Activated T-helper 1 cell treated with anti-CD3 and anti-CD28 coated beads, Interleukin-12 subunit alpha, Interleukin-12 subunit beta, Interleukin-2, Interleukin-4 antibody, amounts not matched to agents 30 ng/mL and 10 ng/mL and 1 ng/mL, durations not matched to agents 14 hours and 24 hours and 36 hours (primary cell): ENCODE measurements around the gene CSNK2A1. TPM values are rescaled to one million over a fixed set of nuclear protein-coding genes. Genes with fewer than 3 reads are reported as not detected.

Experiments used
- DNase-seq: peaks from one replicate; pipeline ENCODE4 v3.0.0; 2021; ENCODE audit warnings: low spot score
- H3K27ac Mint-ChIP-seq: one replicate; pipeline ENCODE4 v1.8.0; 2021; ENCODE audit warnings: mild to moderate bottlenecking, mixed read lengths
- H3K27me3 Mint-ChIP-seq: one replicate; pipeline ENCODE4 v1.8.0; 2022; ENCODE audit warnings: mild to moderate bottlenecking, moderate library complexity, mixed read lengths; ENCODE audit not compliant: insufficient read depth
- H3K36me3 Mint-ChIP-seq: one replicate; pipeline ENCODE4 v1.8.0; 2021; ENCODE audit warnings: low read depth, mixed read lengths
- H3K4me1 Mint-ChIP-seq: one replicate; pipeline ENCODE4 v1.8.0; 2021; ENCODE audit warnings: low read depth, mixed read lengths
- H3K4me3 Mint-ChIP-seq: one replicate; pipeline ENCODE4 v1.8.0; 2021; ENCODE audit warnings: mild to moderate bottlenecking, moderate library complexity, mixed read lengths
- H3K9me3 Mint-ChIP-seq: one replicate; pipeline ENCODE4 v1.8.0; 2021; ENCODE audit warnings: mixed read lengths
- intact Hi-C: fragments of 100-400 bp; cut with micrococcal nuclease; formaldehyde crosslinking; loops from one replicate; pipeline ENCODE4 v1.15.1; 2024
- total RNA-seq: library from RNA; stranded (reverse); gene quantifications from 2 replicates; pipeline ENCODE4 v1.2.3, GENCODE V29; 2022

Gene CSNK2A1
- total RNA-seq, 1 donor from 2014 or later, result 181 TPM

- intact Hi-C loops, result no loop called here
- DNase-seq, result no peak
- Mint-ChIP-seq H3K27me3 (no peaks in the 10 kb centered on the region), H3K4me1 (peaks cover 76% of the 10 kb centered on the region), H3K4me3 (no peak overlapping the region), H3K27ac (no peak overlapping the region), H3K36me3 (peaks cover 42% of the 10 kb centered on the region), H3K9me3 (peaks cover 18% of the 10 kb centered on the region)
Observed at GRCh38 chr20:539191-539590, 4.4 kb downstream of the CSNK2A1 start.

DNA sequence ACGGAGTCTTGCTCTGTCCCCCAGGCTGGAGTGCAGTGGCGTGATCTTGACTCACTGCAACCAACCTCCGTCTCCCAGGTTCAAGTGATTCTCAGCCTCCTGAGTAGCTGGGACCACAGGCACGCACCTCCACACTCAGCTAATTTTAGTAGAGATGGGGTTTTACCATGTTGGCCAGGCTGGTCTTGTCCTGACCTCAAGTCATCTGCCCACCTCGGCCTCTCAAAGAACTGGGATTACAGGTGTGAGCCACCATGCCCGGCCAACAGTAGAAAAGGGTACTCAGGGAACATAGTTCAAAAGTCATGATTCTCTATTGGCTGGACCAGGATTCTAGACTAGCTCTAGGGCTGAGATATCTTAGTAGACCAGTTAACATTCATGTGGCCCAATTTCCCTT lies 5.6 kb downstream of the CSNK2A1 start:
- Mint-ChIP-seq H3K27ac (no peak overlapping the region), H3K27me3 (no peaks in the 10 kb centered on the region), H3K4me1 (peaks cover 73% of the 10 kb centered on the region), H3K4me3 (no peak overlapping the region), H3K9me3 (peaks cover 13% of the 10 kb centered on the region), H3K36me3 (peaks cover 42% of the 10 kb centered on the region)
- DNase-seq, result no peak
- intact Hi-C loops, result no loop called here

DNA sequence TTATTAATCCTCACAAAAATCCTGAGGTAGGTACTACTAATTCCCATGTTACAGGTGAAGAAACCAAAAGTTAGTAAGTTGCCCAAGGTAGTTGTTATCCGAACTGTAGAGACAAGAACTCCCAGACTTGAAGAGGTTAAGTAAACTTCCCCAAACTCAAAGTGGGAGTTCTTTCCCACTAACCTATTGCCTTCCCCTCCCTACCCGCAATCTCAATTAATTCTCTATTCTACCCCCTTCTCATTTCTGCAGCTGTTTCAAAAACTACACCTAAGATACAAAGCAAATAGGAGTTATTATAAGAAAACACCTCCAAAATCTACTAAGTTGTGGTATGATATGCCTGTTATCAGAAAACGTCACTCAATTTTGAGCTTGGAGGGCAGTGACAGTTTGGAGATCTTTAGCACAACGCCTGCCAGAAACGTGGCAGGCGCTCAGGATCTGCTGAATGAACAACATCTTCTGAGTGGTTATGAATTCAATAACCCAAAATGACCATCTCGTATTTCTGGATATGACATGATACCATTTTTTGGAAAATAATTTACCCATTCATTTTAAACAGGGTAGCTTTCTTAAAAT lies 7.1 kb downstream of the CSNK2A1 start:
- peaks cover 9% of the 10 kb centered on the region for H3K9me3 Mint-ChIP-seq
- no peaks in the 10 kb centered on the region for H3K27me3 Mint-ChIP-seq
- H3K36me3 Mint-ChIP-seq, result peaks cover 37% of the 10 kb centered on the region
- DNase-seq, result no peak
- peaks cover 65% of the 10 kb centered on the region for H3K4me1 Mint-ChIP-seq
- no peak overlapping the region for H3K4me3 Mint-ChIP-seq
- intact Hi-C loops, result no loop called here
- no peak overlapping the region for H3K27ac Mint-ChIP-seq

DNA sequence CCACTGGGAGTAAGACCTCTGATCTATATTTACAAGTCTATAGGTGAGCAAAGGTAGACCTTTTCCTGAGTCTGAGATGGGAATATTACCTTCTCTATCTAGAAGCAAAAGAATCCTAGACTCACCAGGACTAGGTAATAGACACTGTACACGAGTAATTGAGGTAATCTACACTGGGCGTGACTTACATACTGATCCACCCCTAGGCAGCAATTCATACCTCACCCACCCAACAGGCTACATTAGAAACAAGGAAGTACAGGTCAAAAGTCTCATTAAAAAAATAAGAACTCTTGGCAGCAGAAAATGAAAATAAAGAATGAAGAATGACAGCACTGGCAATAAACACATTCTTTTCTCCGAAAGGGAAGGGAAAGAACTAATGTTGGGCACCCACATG lies 7.6 kb downstream of the CSNK2A1 start:
- no peak for DNase-seq
- H3K27ac Mint-ChIP-seq, result no peak overlapping the region
- H3K36me3 Mint-ChIP-seq, result peaks cover 34% of the 10 kb centered on the region
- intact Hi-C loops, result no loop called here
- H3K9me3 Mint-ChIP-seq, result peaks cover 6% of the 10 kb centered on the region
- H3K27me3 Mint-ChIP-seq, result no peaks in the 10 kb centered on the region
- H3K4me3 Mint-ChIP-seq, result no peak overlapping the region
- peaks cover 63% of the 10 kb centered on the region for H3K4me1 Mint-ChIP-seq

GRCh38 chr20:533526-533925 lies 10.1 kb downstream of the CSNK2A1 start:
- Mint-ChIP-seq H3K4me1 (peaks cover 52% of the 10 kb centered on the region), H3K36me3 (peaks cover 25% of the 10 kb centered on the region), H3K4me3 (no peak overlapping the region), H3K27ac (no peak overlapping the region), H3K27me3 (no peaks in the 10 kb centered on the region), H3K9me3 (peaks cover 2% of the 10 kb centered on the region)
- intact Hi-C loops, result no loop called here
- DNase-seq, result no peak

DNA sequence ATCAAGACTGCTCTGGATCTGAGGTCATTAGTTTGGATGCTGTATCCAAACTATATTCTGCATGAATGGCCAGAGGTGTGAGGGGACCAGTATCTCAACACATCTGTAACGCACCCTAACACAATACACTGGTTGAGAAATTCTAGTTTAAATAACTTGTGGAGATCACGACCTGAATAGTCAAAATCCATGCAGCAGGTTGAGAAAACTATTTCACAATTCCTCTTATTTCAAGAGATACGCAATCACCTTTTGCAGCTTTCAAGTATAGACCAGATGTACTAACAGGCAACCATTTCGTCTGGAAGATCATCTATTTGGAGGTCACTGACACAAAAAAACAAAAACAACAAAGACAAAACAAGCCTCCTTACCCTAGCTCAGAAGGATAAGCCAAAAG lies 11.1 kb downstream of the CSNK2A1 start:
- H3K27ac Mint-ChIP-seq, result no peak overlapping the region
- no peak overlapping the region for H3K4me3 Mint-ChIP-seq
- peaks cover 10% of the 10 kb centered on the region for H3K9me3 Mint-ChIP-seq
- H3K4me1 Mint-ChIP-seq, result peaks cover 44% of the 10 kb centered on the region
- intact Hi-C loops, result no loop called here
- DNase-seq, result no peak
- H3K36me3 Mint-ChIP-seq, result peaks cover 31% of the 10 kb centered on the region
- no peaks in the 10 kb centered on the region for H3K27me3 Mint-ChIP-seq

GRCh38 chr20:531608-532007 lies 12.0 kb downstream of the CSNK2A1 start:
- no peak for DNase-seq
- intact Hi-C loops, result no loop called here
- H3K4me3 Mint-ChIP-seq, result no peak overlapping the region
- no peaks in the 10 kb centered on the region for H3K27me3 Mint-ChIP-seq
- peaks cover 19% of the 10 kb centered on the region for H3K9me3 Mint-ChIP-seq
- peaks cover 38% of the 10 kb centered on the region for H3K36me3 Mint-ChIP-seq
- H3K27ac Mint-ChIP-seq, result no peak overlapping the region
- peaks cover 35% of the 10 kb centered on the region for H3K4me1 Mint-ChIP-seq

DNA sequence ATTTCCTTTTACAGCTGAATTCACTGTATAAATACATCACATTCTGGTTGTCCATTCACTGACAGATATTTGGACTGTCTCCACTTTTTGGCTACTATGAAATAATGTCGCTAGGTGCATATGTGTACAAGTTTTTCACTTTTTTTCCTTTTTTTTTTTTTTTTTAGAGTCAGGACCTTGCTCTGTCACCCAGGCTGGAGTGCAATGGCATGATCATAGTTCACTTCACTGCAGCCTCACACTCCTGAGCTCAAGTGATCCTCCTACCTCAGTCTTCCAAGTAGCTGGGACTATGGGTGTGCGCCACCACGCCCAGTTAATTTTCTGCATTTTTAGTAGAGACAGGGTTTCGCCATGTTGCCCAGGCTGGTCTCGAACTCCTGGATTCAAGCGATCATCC lies 13.3 kb downstream of the CSNK2A1 start:
- no peaks in the 10 kb centered on the region for H3K27me3 Mint-ChIP-seq
- no peak overlapping the region for H3K4me3 Mint-ChIP-seq
- no peak overlapping the region for H3K27ac Mint-ChIP-seq
- peaks cover 24% of the 10 kb centered on the region for H3K4me1 Mint-ChIP-seq
- peaks cover 22% of the 10 kb centered on the region for H3K9me3 Mint-ChIP-seq
- peaks cover 42% of the 10 kb centered on the region for H3K36me3 Mint-ChIP-seq
- DNase-seq, result no peak
- intact Hi-C loops, result no loop called here

- H3K4me3 Mint-ChIP-seq, result no peak overlapping the region
- peaks cover 19% of the 10 kb centered on the region for H3K4me1 Mint-ChIP-seq
- H3K27ac Mint-ChIP-seq, result no peak overlapping the region
- peaks cover 42% of the 10 kb centered on the region for H3K36me3 Mint-ChIP-seq
- H3K27me3 Mint-ChIP-seq, result no peaks in the 10 kb centered on the region
- peaks cover 22% of the 10 kb centered on the region for H3K9me3 Mint-ChIP-seq
- no peak for DNase-seq
- intact Hi-C loops, result no loop called here
Observed at GRCh38 chr20:528923-529604, 14.5 kb downstream of the CSNK2A1 start.

DNA sequence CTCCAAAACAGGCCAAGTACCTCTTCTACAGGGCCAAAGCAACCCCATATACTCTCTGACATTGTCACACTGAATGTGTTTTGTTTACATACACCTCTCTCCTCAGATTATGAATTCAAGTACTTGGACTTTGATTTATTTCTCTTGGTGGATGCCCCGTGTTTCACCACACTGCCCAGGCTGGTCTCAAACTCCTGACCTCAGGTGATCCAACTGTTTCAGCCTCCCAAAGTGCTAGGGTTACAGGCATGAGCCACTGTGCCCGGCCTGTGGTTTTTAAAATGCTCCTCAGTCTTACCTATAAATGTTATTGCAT lies 16.1 kb downstream of the CSNK2A1 start:
- Mint-ChIP-seq H3K9me3 (peaks cover 22% of the 10 kb centered on the region), H3K27ac (no peak overlapping the region)
- intact Hi-C loops, result no loop called here

GRCh38 chr20:521860-522259 lies 21.7 kb downstream of the CSNK2A1 start:
- intact Hi-C loops, result no loop called here
- no peak overlapping the region for H3K4me3 Mint-ChIP-seq
- no peak overlapping the region for H3K27ac Mint-ChIP-seq
- peaks cover 59% of the 10 kb centered on the region for H3K36me3 Mint-ChIP-seq
- peaks cover 28% of the 10 kb centered on the region for H3K9me3 Mint-ChIP-seq
- H3K27me3 Mint-ChIP-seq, result no peaks in the 10 kb centered on the region
- H3K4me1 Mint-ChIP-seq, result peaks cover 7% of the 10 kb centered on the region
- no peak for DNase-seq

More for the DNA sequence above, 16.1 kb downstream of the CSNK2A1 start:
- Mint-ChIP-seq H3K27me3 (no peaks in the 10 kb centered on the region), H3K4me3 (no peak overlapping the region), H3K4me1 (peaks cover 11% of the 10 kb centered on the region), H3K36me3 (peaks cover 47% of the 10 kb centered on the region)
- no peak for DNase-seq

DNA sequence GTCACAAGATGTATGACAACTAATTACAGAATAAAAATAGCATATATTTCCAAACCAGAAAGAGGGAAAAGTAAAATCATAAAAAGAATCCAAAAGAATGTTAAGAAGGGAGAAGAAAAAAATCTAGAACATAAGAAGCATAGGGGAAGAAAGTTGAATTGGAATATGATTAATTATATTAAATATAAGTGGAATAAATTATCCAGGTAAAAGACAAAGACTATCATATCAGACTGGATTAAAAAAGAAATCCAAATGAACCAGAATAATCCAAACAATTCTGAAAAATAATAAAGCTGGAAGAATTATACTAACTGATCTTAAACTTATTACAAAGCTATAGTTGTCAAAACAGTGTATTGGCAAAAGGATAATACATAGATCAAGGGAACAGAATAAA lies 23.6 kb downstream of the CSNK2A1 start:
- H3K36me3 Mint-ChIP-seq, result peaks cover 56% of the 10 kb centered on the region
- H3K9me3 Mint-ChIP-seq, result peaks cover 22% of the 10 kb centered on the region
- H3K27ac Mint-ChIP-seq, result no peak overlapping the region
- no peaks in the 10 kb centered on the region for H3K27me3 Mint-ChIP-seq
- H3K4me3 Mint-ChIP-seq, result no peak overlapping the region
- DNase-seq, result no peak
- intact Hi-C loops, result no loop called here
- H3K4me1 Mint-ChIP-seq, result peaks cover 12% of the 10 kb centered on the region

DNA sequence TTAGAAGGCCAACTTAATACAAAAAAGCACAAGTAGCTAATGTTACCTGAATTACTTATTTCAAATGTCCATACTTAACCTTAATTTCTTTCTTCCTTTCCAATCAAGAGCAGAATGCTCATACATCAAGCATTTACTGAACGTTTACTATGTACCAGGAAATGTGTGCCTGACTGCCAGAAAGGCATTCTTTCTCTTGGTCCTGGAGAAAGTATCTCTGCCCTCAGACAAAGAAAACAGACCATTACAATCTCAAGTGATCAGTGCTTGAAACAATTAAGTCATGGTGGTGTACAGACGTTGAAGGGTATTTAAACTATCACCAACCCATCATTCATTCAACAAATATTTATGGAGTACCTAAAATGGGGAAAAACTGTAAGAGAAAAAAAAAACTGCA lies 26.4 kb downstream of the CSNK2A1 start:
- peaks cover 22% of the 10 kb centered on the region for H3K9me3 Mint-ChIP-seq

DNA sequence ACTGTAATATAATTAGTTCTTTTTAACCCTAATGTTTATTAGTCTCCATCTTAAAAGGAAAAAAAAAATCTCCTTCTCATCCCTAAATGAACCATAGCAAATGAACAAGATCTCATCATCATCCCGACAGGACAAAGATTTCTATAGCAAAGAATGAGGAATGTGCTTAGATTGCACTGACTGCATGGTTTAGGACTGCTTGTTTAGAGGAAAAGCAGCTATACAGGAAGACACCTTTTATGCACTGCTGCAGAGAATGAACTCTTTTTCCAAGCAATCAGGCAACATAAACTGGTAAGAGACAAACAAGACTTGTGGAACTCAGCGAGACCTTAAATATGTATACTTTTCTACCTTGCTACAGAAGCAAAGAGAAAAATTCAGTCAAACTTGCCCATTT lies 26.8 kb downstream of the CSNK2A1 start:
- Mint-ChIP-seq H3K27me3 (no peaks in the 10 kb centered on the region), H3K27ac (no peak overlapping the region), H3K4me3 (no peak overlapping the region), H3K4me1 (peaks cover 31% of the 10 kb centered on the region), H3K36me3 (peaks cover 43% of the 10 kb centered on the region), H3K9me3 (peaks cover 22% of the 10 kb centered on the region)
- intact Hi-C loops, result no loop called here
- no peak for DNase-seq

More for the DNA sequence above, 26.4 kb downstream of the CSNK2A1 start:
- no peaks in the 10 kb centered on the region for H3K27me3 Mint-ChIP-seq
- H3K27ac Mint-ChIP-seq, result no peak overlapping the region
- H3K36me3 Mint-ChIP-seq, result peaks cover 45% of the 10 kb centered on the region
- H3K4me1 Mint-ChIP-seq, result peaks cover 26% of the 10 kb centered on the region
- DNase-seq, result no peak
- intact Hi-C loops, result no loop called here
- no peak overlapping the region for H3K4me3 Mint-ChIP-seq
